ENCODE measurements around the gene ABCD3. TPM values are rescaled to one million over a fixed set of nuclear protein-coding genes. Genes with fewer than 3 reads are reported as not detected.
"Not testable (repeated sequence)": the region's sequence is repeated elsewhere in the genome, so short reads cannot be mapped to it uniquely, and the experiment has no call there.

Gene ABCD3
- total RNA-seq: 10 to 100 TPM; 58.7 to 66.1 TPM
- polyA plus RNA-seq (ENCODE audit: insufficient read length in 6 of 6): 10 to 100 TPM; 42.7 to 50.4 (median 47.8) TPM
- long read RNA-seq, donor 1, transcript ABCD3-202 (23 exons, 3,538 nt): major isoform, 6 of 13 reads
- long read RNA-seq, donor 1, partial matches to known transcripts: 7 of 13 reads
- long read RNA-seq, donor 1, other reads (novel, unspliced or antisense): 0 of 13 reads
- long read RNA-seq, donor 2, partial matches to known transcripts: 6 of 10 reads
- long read RNA-seq, donor 2, other reads (novel, unspliced or antisense): 0 of 10 reads
- long read RNA-seq, donor 3, partial matches to known transcripts: 11 of 12 reads
- long read RNA-seq, donor 3, other reads (novel, unspliced or antisense): 0 of 12 reads
- long read RNA-seq, donor 4, partial matches to known transcripts: 2 of 5 reads
- long read RNA-seq, donor 4, other reads (novel, unspliced or antisense): 2 of 5 reads
- long read RNA-seq, donor 5, partial matches to known transcripts: 0 of 3 reads
- long read RNA-seq, donor 5, other reads (novel, unspliced or antisense): 0 of 3 reads
- long read RNA-seq, donor 6, partial matches to known transcripts: 0 of 3 reads
- long read RNA-seq, donor 6, other reads (novel, unspliced or antisense): 0 of 3 reads
- long read RNA-seq, donor 7, partial matches to known transcripts: 6 of 9 reads
- long read RNA-seq, donor 7, other reads (novel, unspliced or antisense): 0 of 9 reads
- long read RNA-seq, donor 8, transcript ABCD3-202 (23 exons, 3,538 nt): major isoform, 6 of 6 reads
- long read RNA-seq, donor 8, partial matches to known transcripts: 0 of 6 reads
- long read RNA-seq, donor 8, other reads (novel, unspliced or antisense): 0 of 6 reads
- long read RNA-seq, donor 9: 0 reads
- long read RNA-seq, donor 10: 0 reads
- long read RNA-seq, donor 11, transcript ABCD3-202 (23 exons, 3,538 nt): major isoform, 6 of 20 reads
- long read RNA-seq, donor 11, partial matches to known transcripts: 13 of 20 reads
- long read RNA-seq, donor 11, other reads (novel, unspliced or antisense): 0 of 20 reads
- long read RNA-seq, donor 12, partial matches to known transcripts: 5 of 8 reads
- long read RNA-seq, donor 12, other reads (novel, unspliced or antisense): 0 of 8 reads

GRCh38 chr1:94417978-94418663, at the start of gene ABCD3:
TSS of gene ABCD3 (plus strand) at chr1:94418389. CDS start at chr1:94418479, 90 bp downstream.
- ATAC-seq: peak; percentile 97
- Histone ChIP-seq H3K4me3 (peak within 1 kb of the TSS; percentile 94 to 96), H3K9me3 (no peaks in the 10 kb centered on the region), H3K4me1 (peaks cover 0 to 52% of the 10 kb centered on the region in 2 donors), H3K27me3 (no peaks in the 10 kb centered on the region), H3K36me3 (no peaks in the 10 kb centered on the region), H3K27ac (peak within 1 kb of the TSS; percentile 92)
- DNase-seq: peak; percentile 97 to 99 (median 99)
- intact Hi-C loops (cut with DNase I): no loop called here
- TF ChIP-seq, protein P1, sequence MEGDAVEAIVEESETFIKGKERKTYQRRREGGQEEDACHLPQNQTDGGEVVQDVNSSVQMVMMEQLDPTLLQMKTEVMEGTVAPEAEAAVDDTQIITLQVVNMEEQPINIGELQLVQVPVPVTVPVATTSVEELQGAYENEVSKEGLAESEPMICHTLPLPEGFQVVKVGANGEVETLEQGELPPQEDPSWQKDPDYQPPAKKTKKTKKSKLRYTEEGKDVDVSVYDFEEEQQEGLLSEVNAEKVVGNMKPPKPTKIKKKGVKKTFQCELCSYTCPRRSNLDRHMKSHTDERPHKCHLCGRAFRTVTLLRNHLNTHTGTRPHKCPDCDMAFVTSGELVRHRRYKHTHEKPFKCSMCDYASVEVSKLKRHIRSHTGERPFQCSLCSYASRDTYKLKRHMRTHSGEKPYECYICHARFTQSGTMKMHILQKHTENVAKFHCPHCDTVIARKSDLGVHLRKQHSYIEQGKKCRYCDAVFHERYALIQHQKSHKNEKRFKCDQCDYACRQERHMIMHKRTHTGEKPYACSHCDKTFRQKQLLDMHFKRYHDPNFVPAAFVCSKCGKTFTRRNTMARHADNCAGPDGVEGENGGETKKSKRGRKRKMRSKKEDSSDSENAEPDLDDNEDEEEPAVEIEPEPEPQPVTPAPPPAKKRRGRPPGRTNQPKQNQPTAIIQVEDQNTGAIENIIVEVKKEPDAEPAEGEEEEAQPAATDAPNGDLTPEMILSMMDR (IDR thresholded peaks at IDR 0.05): no peak

GRCh38 chr1:94372771-94373170, 45.4 kb upstream of the ABCD3 start:
- H3K4me3 ChIP-seq; H3K36me3 ChIP-seq; H3K27ac ChIP-seq; H3K27me3 ChIP-seq; intact Hi-C loops (cut with DNase I); H3K9me3 ChIP-seq; ATAC-seq; H3K4me1 ChIP-seq: not testable (repeated sequence)
- DNase-seq: peak in 1 of 4 donors; percentile 50

- H3K27me3 ChIP-seq; H3K9me3 ChIP-seq; H3K36me3 ChIP-seq; DNase-seq; H3K4me1 ChIP-seq; intact Hi-C loops (cut with DNase I); H3K27ac ChIP-seq; H3K4me3 ChIP-seq; ATAC-seq: not testable (repeated sequence)
These were observed 44.9 kb upstream of the ABCD3 start for GRCh38 chr1:94373311-94373710.

DNA sequence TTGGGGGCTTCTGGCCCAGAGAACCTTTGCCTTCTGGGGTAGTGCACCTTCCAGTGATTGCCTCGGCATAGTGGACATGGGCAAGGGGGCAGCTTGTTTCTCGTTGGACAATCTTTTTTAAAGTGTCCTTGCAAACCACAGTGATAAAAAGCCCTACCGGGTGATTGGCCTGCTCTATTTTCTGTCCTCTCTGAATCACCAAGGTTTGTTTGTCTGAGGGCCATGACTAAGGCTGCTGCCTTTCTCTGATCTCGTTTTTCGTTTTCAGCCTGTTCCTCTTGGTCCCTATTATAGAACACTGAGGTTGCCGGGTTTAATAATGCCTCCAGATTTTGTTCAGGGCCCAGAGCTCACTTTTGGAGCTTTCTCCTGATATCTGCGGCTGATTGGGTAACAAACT, 42.5 kb upstream of the ABCD3 start:
- intact Hi-C loops (cut with DNase I); H3K4me1 ChIP-seq; H3K4me3 ChIP-seq; H3K9me3 ChIP-seq; H3K36me3 ChIP-seq; ATAC-seq; H3K27ac ChIP-seq; DNase-seq; H3K27me3 ChIP-seq: not testable (repeated sequence)

DNA sequence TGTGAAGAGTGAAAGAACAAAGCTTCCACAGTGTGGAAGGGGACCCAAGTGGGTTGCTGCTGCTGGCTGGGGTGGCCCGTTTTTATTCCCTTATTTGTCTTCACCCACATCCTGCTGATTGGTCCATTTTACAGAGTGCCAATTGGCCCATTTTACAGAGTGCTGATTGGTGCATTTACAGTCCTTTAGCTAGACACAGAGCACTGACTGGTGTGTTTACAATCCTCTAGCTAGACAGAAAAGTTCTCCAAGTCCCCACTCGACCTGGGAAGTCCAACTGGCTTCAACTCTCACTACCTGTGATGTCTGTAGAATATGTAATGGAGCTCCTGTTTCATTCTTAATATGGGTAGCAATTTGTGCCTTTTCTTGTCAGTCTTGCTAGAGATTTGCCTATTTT, 39.7 kb upstream of the ABCD3 start:
- H3K9me3 ChIP-seq; H3K4me1 ChIP-seq; H3K27ac ChIP-seq; ATAC-seq; H3K36me3 ChIP-seq; H3K4me3 ChIP-seq; intact Hi-C loops (cut with DNase I); DNase-seq; H3K27me3 ChIP-seq: not testable (repeated sequence)

DNA sequence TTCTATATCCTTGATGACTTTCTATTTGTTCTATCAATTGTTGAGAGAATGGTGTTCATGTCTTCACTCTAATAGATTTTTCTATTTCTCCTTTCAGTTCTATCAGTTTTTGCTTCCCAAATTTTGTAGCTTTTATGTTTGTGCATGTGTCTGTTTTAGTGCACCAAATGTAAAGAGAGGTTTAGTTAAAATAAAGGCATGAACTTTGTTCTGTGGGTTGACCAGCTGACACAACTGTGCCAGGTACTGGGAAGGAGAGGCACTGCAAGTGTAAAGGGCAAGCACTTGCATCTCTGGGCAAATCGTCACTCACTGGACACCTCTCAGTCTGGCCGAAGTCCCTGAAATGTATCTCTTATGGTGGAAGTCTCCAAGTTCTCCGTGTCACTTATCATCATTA, 38.6 kb upstream of the ABCD3 start:
- TF ChIP-seq, protein P1 (IDR thresholded peaks at IDR 0.05): no peak
- Histone ChIP-seq H3K27me3 (no peaks in the 10 kb centered on the region), H3K27ac (no peak overlapping the region), H3K4me3 (no peak overlapping the region), H3K36me3 (no peaks in the 10 kb centered on the region), H3K4me1 (peaks cover 0 to 5% of the 10 kb centered on the region in 2 donors), H3K9me3 (no peaks in the 10 kb centered on the region)
- DNase-seq (no peak), ATAC-seq (no peak)
- intact Hi-C loops (cut with DNase I): no loop called here
